WERI-Rb-1 (cell line): ENCODE results near the gene PEAK1.

Source experiments
- DNase-seq: peaks from one replicate; pipeline ENCODE4 v3.0.0-alpha.2; 2020
- H3K27ac ChIP-seq: fragments of 250-450 bp; sonication (Bioruptor Pico); 2 replicates; pipeline ENCODE4 v1.5.1; 2020; ENCODE audit warnings: mild to moderate bottlenecking, moderate library complexity
- H3K27me3 ChIP-seq: fragments of 250-450 bp; sonication (Bioruptor Pico); 2 replicates; pipeline ENCODE4 v1.5.1; 2021; ENCODE audit warnings: mild to moderate bottlenecking, low read depth, moderate library complexity; ENCODE audit not compliant: insufficient read depth, severe bottlenecking
- H3K36me3 ChIP-seq: fragments of 250-450 bp; sonication (Bioruptor Pico); 2 replicates; pipeline ENCODE4 v1.5.1; 2020; ENCODE audit warnings: mild to moderate bottlenecking, moderate library complexity
- H3K4me3 ChIP-seq: 2 replicates; pipeline ENCODE4 v1.5.1; 2011; ENCODE audit warnings: low read depth, mild to moderate bottlenecking, control low read depth, low read length
- H3K9me3 ChIP-seq: fragments of 250-450 bp; sonication (Bioruptor Pico); 2 replicates; pipeline ENCODE4 v1.5.1; 2021; ENCODE audit warnings: mild to moderate bottlenecking, moderate library complexity; ENCODE audit not compliant: severe bottlenecking
- CTCF ChIP-seq: IDR thresholded peaks from 2 replicates; pipeline ENCODE4 v1.5.1; 2011; ENCODE audit warnings: low read depth, mild to moderate bottlenecking, control low read depth, inconsistent platforms, low read length

Gene PEAK1

GRCh38 chr15:77201665-77202064 lies 218.2 kb downstream of the PEAK1 start:
- Histone ChIP-seq H3K4me3 (no peak overlapping the region), H3K27me3 (no peaks in the 10 kb centered on the region), H3K9me3 (peaks cover 8% of the 10 kb centered on the region), H3K36me3 (no peaks in the 10 kb centered on the region), H3K27ac (no peak overlapping the region)
- TF ChIP-seq CTCF, result no peak
- no peak for DNase-seq

- peaks cover 8% of the 10 kb centered on the region for H3K9me3 ChIP-seq
- no peaks in the 10 kb centered on the region for H3K36me3 ChIP-seq
- H3K27ac ChIP-seq, result no peak overlapping the region
- H3K27me3 ChIP-seq, result no peaks in the 10 kb centered on the region
- no peak for TF ChIP-seq CTCF
- no peak for DNase-seq
- H3K4me3 ChIP-seq, result no peak overlapping the region
Measured at GRCh38 chr15:77196381-77196780, 223.5 kb downstream of the PEAK1 start.

- DNase-seq, result no peak
- H3K27ac ChIP-seq, result no peak overlapping the region
- no peak for TF ChIP-seq CTCF
- no peaks in the 10 kb centered on the region for H3K36me3 ChIP-seq
- no peak overlapping the region for H3K4me3 ChIP-seq
- no peaks in the 10 kb centered on the region for H3K27me3 ChIP-seq
- H3K9me3 ChIP-seq, result peaks cover 8% of the 10 kb centered on the region
Measured at GRCh38 chr15:77195586-77195985, 224.3 kb downstream of the PEAK1 start.

- no peak for DNase-seq
- no peak for TF ChIP-seq CTCF
- H3K4me3 ChIP-seq, result no peak overlapping the region
- no peaks in the 10 kb centered on the region for H3K27me3 ChIP-seq
- H3K9me3 ChIP-seq, result no peaks in the 10 kb centered on the region
- no peak overlapping the region for H3K27ac ChIP-seq
- no peaks in the 10 kb centered on the region for H3K36me3 ChIP-seq
Measured at GRCh38 chr15:77192451-77192850, 227.5 kb downstream of the PEAK1 start.

- Histone ChIP-seq H3K9me3 (no peaks in the 10 kb centered on the region), H3K27me3 (no peaks in the 10 kb centered on the region), H3K4me3 (no peak overlapping the region), H3K27ac (no peak overlapping the region), H3K36me3 (no peaks in the 10 kb centered on the region)
- no peak for DNase-seq
- no peak for TF ChIP-seq CTCF
Measured at GRCh38 chr15:77191230-77191834, 228.6 kb downstream of the PEAK1 start.

GRCh38 chr15:77187751-77188464 lies 232.0 kb downstream of the PEAK1 start:
- DNase-seq, result no peak
- no peak overlapping the region for H3K4me3 ChIP-seq
- H3K36me3 ChIP-seq, result no peaks in the 10 kb centered on the region
- no peaks in the 10 kb centered on the region for H3K27me3 ChIP-seq
- no peak for TF ChIP-seq CTCF
- H3K27ac ChIP-seq, result no peak overlapping the region
- no peaks in the 10 kb centered on the region for H3K9me3 ChIP-seq
